H1 (cell line): ENCODE results near the gene PALD1.

Source experiments
- BCL11A ChIP-seq, 2 experiments: IDR thresholded peaks; one replicate each; pipeline ENCODE4 v1.6.1; 2011; ENCODE audit warnings: low read depth in 2 of 2, low read length in 2 of 2, mild to moderate bottlenecking in 2 of 2
- BRCA1 ChIP-seq: IDR thresholded peaks from 2 replicates; pipeline ENCODE4 v1.6.1; 2012; ENCODE audit warnings: low read depth, low read length, improper control_type of control experiment
- CTCF ChIP-seq, 3 experiments: IDR thresholded peaks; 1 replicate in 2 of 3; 2 replicates in 1 of 3; pipeline versions ENCODE4 v1.5.1 to v1.6.1; 2011; ENCODE audit warnings: low read length in 3 of 3, mild to moderate bottlenecking in 3 of 3, inconsistent platforms in 2 of 3, low read depth in 1 of 3, moderate library complexity in 1 of 3; ENCODE audit not compliant: insufficient read depth in 1 of 3; ENCODE audit errors: control extremely low read depth in 1 of 3
- E2F6 ChIP-seq: IDR thresholded peaks from 2 replicates; pipeline ENCODE4 v1.6.1; 2012; ENCODE audit warnings: inconsistent platforms
- JUND ChIP-seq: IDR thresholded peaks from 2 replicates; pipeline ENCODE4 v1.6.1; 2011; ENCODE audit warnings: mild to moderate bottlenecking, improper control_type of control experiment, low read length
- MAX ChIP-seq: IDR thresholded peaks from 2 replicates; pipeline ENCODE4 v1.6.1; 2012; ENCODE audit warnings: inconsistent platforms
- POLR2A ChIP-seq, 2 experiments: IDR thresholded peaks; 1 replicate in 1 of 2; 2 replicates in 1 of 2; pipeline ENCODE4 v1.6.1; 2011; ENCODE audit warnings: low read depth in 2 of 2, low read length in 2 of 2, mild to moderate bottlenecking in 2 of 2; ENCODE audit errors: control extremely low read depth in 1 of 2
- POLR2AphosphoS5 ChIP-seq: IDR thresholded peaks from 2 replicates; pipeline ENCODE4 v1.6.1; 2011; ENCODE audit warnings: low read depth, low read length
- RAD21 ChIP-seq, 2 experiments: IDR thresholded peaks in 1 of 2; conservative IDR thresholded peaks in 1 of 2; 2 replicates each; pipeline ENCODE4 v1.6.1; 2011; ENCODE audit warnings: low read depth in 2 of 2, low read length in 2 of 2, improper control_type of control experiment in 1 of 2, inconsistent platforms in 1 of 2, mild to moderate bottlenecking in 1 of 2, moderate library complexity in 1 of 2
- RXRA ChIP-seq: IDR thresholded peaks from 2 replicates; pipeline ENCODE4 v1.6.1; 2011; ENCODE audit warnings: low read depth, mild to moderate bottlenecking, low read length, moderate library complexity; ENCODE audit not compliant: insufficient read depth
- SP1 ChIP-seq: IDR thresholded peaks from 2 replicates; pipeline ENCODE4 v1.6.1; 2011; ENCODE audit warnings: low read depth, low read length
- SUZ12 ChIP-seq: fragments of 200-600 bp; sonication (generic); IDR thresholded peaks from 2 replicates; pipeline ENCODE4 v1.6.1; 2012; ENCODE audit warnings: mild to moderate bottlenecking, inconsistent platforms, low read length, moderate library complexity, mixed read lengths

- no peak for TF ChIP-seq BRCA1
- TF ChIP-seq MAX = no peak
- no peak for TF ChIP-seq CTCF (IDR thresholded peaks at IDR 0.05; ENCODE audit: control extremely low read depth in 1 of 3, insufficient read depth in 1 of 3, low read depth in 1 of 3, low read length in 3 of 3)
- no peak for TF ChIP-seq POLR2A (IDR thresholded peaks at IDR 0.05; ENCODE audit: control extremely low read depth in 1 of 2, low read depth in 2 of 2, low read length in 2 of 2)
- no peak for TF ChIP-seq SP1
- no peak for TF ChIP-seq BCL11A (IDR thresholded peaks at IDR 0.05; ENCODE audit: low read depth in 2 of 2, low read length in 2 of 2)
- no peak for TF ChIP-seq SUZ12
- no peak for TF ChIP-seq E2F6
- no peak for TF ChIP-seq POLR2AphosphoS5
- no peak for TF ChIP-seq RAD21 (IDR thresholded peaks at IDR 0.05 in 1 of 2, conservative IDR thresholded peaks at IDR 0.05 in 1 of 2; ENCODE audit: low read depth in 2 of 2, low read length in 2 of 2)
- no peak for TF ChIP-seq RXRA
- no peak for TF ChIP-seq JUND
Observed at GRCh38 chr10:70592746-70593512, 114.4 kb downstream of the PALD1 start.
